Activated CD8-positive, alpha-beta memory T cell treated with anti-CD3 and anti-CD28 coated beads, Interleukin-2, amount 50 U/mL, for 4 hours (primary cell): ENCODE measurements around the gene PPP2R2C.

ENCODE experiments used
- DNase-seq: peaks from one replicate; pipeline ENCODE4 v3.0.0-alpha.2; 2020

Gene PPP2R2C

DNA sequence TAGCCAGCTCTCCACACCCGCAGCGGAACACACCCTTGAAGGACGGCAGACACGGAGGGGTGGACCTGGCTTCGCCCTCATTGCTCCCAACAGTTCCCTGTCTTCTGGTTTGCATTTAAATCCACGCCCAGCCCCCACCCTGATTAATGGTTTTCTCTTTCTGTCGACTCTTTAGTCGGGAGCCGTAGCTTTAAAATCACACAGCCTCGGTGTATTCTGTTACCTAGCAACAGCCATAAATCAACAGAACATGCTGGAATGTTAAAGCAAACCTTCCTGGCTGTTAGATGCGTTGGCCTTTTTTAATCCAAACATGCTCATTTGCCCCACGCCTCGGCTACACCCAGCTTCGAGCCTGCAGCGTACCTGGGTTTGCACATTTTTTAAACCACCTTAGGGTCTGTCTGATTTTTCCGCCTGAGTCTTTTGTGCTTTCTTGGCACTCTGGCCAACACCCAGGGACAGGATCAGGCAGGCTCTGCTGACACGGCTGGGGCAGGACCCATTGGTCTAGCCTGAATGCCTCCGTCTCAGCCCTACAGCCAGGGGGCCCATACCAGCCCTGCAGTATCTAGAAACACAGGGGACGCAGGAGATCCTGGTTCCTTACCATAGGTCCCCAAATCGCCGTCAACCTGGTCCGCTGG, 21.4 kb upstream of the PPP2R2C start:
- DNase-seq: no peak

GRCh38 chr4:6492861-6493657, 20.6 kb upstream of the PPP2R2C start:
- DNase-seq: no peak

GRCh38 chr4:6492027-6492590, 19.7 kb upstream of the PPP2R2C start:
- DNase-seq: no peak

GRCh38 chr4:6491235-6491634, 18.8 kb upstream of the PPP2R2C start:
- DNase-seq: no peak

DNA sequence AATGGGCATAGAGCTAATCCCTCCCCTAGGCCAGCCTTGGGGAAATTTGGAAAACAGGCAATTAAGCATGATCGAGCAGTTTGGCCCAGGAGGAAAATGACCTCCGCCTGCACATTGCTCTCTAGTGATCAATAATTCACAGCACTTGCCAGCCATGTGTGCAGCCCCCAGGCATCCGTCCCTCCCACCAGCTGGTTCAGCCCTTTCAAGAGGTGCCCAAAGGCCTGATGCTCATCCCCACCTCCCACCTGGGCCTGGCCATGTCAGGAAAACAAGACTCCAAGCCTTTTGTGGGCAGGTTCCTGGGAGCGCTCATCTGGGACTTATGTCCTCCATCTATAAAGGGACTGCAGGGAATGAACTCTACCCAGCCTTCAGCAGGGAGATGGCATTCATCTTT, 17.5 kb upstream of the PPP2R2C start:
- DNase-seq: no peak

DNA sequence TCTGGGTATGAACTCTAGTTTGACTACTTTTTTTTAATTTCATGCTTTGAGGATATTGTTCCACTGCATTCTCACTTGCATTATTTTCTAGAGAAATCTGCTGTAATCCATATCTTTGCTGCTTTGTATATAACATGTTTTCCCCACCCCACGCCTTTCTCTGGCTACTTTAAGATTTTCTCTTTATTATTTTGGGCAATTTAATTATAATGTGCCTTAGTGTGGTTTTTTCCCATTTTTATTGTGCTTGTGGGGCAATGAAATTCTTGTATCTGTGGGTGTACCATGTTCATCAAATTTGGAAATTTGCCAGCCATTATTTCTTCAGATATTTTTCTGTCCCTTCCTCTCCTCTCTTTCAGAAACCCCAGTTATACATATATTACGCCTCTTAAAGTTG, 15.1 kb upstream of the PPP2R2C start:
- no peak for DNase-seq

DNA sequence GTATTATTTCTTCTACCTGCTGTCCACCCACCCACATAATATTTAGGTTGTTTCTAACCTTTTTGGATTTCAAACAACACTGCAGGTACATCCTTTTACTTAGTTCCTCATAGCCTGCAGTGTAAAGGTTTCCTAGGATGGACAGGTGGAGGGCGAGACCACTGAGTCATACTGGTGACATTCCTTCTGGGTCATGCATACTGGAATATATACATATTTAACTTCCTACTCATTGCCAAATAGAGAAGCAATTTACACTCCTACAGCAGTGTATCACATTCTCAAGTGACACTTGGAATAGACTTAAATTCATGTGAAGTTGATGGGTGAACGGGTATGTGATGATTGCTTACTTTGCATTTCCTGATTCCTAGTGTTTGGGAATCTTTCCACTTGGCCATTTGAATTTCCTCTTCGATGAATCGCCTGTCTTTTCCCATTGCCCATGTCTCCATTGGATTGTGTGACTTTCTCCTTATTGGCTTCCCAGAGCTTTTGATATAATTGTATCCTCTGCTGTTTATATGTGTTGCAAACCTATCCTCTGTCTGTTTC, 8.2 kb upstream of the PPP2R2C start:
- no peak for DNase-seq

- no peak for DNase-seq
Observed at GRCh38 chr4:6478546-6479220, 6.3 kb upstream of the PPP2R2C start.

DNA sequence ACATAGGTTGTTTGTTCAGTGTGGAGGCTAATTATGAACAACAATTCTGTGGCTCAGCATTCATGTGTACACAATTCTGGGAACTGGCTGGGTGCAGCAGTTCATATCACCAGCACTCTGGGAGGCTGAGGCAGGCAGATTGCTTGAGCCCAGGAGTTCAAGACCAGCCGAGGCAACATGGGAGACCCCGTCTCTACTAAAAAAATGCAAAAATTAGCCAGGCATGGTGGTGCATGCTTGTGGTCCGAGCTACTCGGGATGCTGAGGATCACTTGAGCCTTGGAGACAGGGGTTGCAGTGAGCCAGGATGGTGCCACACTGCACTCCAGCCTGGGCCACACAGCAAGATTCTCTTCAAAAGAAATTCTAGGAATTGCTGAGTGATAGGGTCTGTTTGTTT, 4.5 kb upstream of the PPP2R2C start:
- DNase-seq: no peak

DNA sequence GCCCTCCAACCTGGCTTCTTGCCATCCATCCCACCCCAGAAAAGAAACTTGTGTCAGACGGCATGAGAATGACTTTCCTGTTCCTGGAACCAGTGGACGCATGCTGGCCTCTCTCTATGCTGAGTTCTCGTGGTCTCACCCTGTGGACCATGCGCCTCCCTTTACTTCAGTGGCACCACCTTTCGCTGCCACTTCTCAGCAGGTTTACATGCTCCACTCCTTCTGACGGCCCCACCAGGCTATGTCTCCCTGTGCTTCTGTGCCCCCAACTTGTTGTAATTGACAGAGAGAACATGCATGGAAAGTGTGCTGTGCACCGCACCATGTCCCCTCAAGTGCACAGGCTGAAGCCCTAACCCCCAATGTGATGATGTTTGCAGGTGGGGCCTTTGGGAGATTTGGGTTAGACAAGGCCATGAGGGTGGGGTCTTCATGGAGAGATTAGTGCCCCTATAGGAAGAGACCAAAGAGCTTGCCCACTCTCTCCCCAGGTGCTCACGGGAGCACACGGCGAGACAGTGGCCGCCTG, 3.1 kb upstream of the PPP2R2C start:
- DNase-seq: no peak

GRCh38 chr4:6474705-6475457, 2.5 kb upstream of the PPP2R2C start:
- no peak for DNase-seq

DNA sequence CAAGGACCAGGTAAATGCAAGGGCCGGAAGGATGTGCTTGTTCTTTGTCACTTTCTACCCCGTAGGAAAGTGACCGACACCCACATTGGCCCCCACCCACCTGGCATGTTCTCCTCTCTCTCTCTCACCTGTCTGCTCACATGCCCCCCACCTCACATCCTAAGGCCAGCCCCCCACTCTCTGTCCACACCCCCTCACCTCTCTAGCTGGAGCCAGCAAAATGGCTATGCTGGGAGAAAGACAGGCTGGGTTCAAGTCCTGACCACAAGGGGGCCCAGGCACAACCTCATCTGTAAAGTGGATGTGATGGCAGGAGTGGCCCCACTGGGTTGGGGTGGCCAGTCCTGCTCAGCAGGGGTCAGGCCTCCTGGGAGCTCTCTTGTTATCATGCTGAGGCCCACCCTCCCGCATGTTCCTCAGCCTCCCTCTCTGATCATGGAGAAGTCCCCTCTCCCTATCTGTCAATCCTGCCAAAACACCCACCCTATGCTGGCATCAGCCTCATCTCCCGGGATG, 1.7 kb upstream of the PPP2R2C start:
- no peak for DNase-seq

DNA sequence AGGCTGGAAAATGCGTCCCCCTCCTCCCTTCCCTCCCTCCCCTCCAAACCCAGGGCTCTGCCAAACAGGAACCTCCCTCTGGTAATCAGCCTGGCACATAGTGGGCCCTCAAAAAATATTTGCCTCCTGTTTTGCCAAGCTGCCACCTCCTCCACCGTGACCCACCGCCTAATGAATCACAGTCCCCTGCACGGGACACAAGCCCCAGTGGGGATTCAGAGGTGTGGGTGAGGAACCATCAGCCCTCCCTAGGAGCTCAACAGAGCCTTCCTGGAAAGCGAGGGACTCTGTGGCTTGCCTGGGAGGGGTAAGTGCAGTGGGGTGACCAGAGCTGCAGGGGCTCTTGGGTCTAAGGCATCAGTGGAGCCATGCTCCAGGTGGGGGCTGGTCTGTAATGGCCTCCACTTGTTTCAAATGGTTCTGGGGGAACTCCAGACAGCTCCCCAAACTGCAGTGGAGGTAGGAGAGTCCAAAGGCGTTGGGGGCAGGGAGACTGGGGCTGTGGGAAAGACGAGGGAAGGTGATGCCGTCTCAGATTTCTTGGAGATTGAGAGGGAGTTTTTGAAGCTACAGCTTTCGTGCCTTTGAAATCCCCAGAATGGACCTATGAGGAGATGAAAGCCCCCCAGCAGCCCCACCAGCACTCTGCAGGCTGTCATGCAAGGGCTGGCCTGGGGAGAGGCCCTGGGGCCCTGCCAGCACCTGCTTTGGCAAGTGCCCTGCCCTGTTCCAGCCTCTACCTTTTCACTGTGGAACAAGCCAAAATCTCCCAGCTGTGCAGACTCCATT, 1.0 kb upstream of the PPP2R2C start:
- DNase-seq: no peak

- DNase-seq: no peak
Observed at GRCh38 chr4:6472008-6472386, 417 bp downstream of the PPP2R2C start.

- no peak for DNase-seq
Observed at GRCh38 chr4:6471307-6472007, 957 bp downstream of the PPP2R2C start.

DNA sequence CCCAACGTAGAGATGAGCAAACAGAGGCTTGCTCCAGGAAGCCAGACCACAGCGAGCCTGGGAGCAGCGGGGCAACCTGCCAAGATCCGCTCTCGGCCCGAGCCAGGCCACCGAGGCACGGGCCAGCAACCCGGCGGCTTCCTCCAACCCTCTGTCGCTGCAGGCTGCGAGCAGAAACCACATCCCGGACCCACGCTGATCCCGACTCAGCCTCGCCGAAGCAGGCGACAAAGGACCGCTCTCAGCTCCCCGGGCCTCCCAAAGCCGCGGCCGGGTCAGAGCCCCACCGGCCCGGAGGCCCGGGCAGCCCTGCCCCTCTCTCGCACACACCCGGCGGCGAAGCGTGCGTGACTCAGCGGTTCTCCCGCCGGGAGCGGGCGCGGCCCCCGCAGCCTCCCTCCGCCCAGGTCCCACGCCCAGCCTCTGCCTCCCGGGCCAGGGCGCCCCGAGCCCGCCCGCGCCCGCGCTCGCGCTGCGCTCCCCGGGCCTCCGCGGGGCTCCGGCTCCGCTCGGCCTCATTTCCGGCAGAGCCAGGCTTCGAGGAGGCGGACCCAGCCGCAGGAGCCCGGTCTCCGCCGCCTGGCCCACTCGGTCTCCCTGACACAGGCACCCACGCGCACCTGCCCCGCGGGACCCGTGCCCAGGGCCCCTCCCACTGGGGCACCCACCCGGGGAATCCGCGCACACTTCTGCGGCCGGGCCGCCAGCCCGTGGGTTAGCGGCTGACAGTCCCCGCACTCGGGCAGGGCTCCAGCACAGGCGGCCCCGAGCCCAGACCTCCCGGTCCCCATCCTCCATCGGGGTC, 1.7 kb downstream of the PPP2R2C start:
- no peak for DNase-seq

DNA sequence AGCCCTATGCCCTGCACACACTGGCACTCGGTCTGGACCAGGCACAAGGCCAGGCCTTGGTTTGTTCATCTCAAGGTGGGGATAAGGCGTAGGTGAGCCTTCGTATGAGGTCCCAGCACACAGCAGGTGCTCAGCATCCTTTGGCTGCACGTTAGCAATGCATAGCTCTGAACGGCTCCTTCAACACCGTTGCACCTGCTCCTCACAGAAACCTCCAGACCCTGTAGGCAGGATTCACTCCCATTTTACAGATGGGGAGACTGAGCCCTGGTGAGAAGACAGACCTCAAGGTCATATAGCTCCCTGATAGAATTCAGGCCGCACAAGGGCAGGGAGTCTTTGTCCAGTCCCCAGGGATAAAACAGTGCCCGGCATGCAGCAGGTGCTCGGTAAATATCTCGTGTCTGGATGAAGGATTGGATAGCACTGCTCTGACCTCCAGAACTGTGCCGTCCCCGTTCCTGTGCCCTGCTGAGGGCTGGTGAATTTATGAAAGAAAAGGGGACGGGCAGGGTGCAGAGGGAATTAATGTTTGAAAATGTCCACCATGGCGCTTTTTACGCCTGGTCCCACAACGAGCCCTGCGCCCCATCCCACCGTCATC, 2.4 kb downstream of the PPP2R2C start:
- DNase-seq: no peak

DNA sequence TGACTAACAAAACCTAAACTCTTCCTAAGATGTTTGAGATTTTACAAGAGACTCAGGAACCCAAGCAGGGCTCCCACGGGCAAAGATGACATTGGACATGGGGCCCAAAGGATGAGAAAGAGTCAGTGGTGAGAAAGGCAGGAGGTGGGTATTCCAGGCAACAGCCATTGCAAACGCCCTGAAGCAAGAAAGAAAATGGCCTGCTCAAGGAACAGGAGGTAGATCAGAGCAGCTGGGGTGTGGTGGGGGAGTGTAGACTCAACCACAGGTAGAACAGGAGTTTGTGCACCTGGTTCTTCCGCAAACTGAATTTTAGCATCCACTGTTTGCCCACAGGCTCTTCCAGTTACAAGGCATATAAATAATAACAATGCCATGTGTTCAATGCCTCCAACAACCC, 3.3 kb downstream of the PPP2R2C start:
- no peak for DNase-seq

- no peak for DNase-seq
Observed at GRCh38 chr4:6468376-6468775, 4.0 kb downstream of the PPP2R2C start.
